ENCODE measurements around the gene BRD3OS.
"Not testable (repeated sequence)": the region's sequence is repeated elsewhere in the genome, so short reads cannot be mapped to it uniquely, and the experiment has no call there.

BRD3OS gene

DNA sequence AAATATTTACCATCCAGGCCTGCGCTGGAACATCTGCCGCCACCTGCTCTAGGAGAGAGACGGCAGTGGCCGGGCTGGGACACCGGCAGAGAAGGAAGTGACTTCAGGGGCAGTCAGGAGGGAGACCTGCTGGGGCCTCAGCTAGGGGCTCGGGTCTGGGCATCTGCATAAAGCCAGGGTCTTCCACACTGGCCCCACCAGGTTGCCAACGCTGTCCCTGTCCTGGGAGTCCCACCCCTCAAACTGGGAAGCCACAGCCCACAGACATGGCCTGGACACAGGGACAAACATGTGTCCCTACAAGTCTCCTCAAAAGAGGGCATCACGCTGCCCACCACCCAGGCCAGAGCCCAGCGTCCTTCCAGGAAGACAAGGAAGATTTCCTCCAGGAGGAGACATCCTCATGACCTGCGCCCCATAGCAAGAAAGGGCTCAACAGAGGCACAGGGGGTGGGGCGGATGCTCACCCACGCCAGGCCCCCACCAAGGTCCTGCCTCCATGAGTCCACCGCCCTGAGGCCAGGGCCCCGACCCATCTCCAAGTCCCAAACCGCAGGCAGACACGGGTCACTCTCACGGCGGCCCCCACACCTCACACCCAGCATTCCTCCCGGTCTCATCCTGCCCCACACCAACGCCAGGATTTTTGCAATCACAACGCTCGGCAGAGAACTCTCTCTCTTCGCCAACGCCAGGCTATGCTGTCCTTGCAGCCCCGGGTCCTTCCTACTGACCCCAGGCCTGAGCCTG is 42.1 kb upstream of the BRD3OS start:
- DNase-seq (ENCODE audit: low read depth) = no peak
- H3K4me3 ChIP-seq (ENCODE audit: low read depth, low read length) = no peak overlapping the region
- TF ChIP-seq CTCF (IDR thresholded peaks at IDR 0.05; ENCODE audit: control insufficient read depth, extremely low read depth, insufficient read depth) = no peak

DNA sequence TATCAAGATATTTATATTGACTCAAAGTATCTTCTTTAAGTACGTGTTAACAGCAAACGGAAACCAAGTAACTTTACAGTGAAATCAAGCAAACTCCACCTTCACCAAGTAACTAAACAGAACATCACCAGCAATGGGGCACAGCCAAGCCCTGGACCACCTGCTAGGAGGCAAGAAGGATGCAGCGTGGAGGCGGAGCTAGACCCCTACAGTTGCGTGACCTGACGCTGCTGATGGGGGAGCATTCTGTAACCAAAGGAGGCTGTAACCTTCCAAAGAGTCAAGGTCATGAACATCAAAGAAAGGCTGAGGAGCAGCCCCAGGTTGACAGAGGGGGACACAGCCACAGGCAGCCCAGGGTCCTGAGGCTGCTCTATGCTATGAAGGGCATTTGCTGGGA is 39.2 kb upstream of the BRD3OS start:
- no peak for DNase-seq (ENCODE audit: low read depth)
- TF ChIP-seq CTCF (IDR thresholded peaks at IDR 0.05; ENCODE audit: control insufficient read depth, extremely low read depth, insufficient read depth) = no peak
- H3K4me3 ChIP-seq (ENCODE audit: low read depth, low read length) = no peak overlapping the region

- DNase-seq (ENCODE audit: low read depth) = no peak
- no peak for TF ChIP-seq CTCF (IDR thresholded peaks at IDR 0.05; ENCODE audit: control insufficient read depth, extremely low read depth, insufficient read depth)
- no peak overlapping the region for H3K4me3 ChIP-seq (ENCODE audit: low read depth, low read length)
These were observed 38.4 kb upstream of the BRD3OS start for GRCh38 chr9:133986774-133987445.

- no peak for DNase-seq (ENCODE audit: low read depth)
- H3K4me3 ChIP-seq (ENCODE audit: low read depth, low read length) = no peak overlapping the region
- no peak for TF ChIP-seq CTCF (IDR thresholded peaks at IDR 0.05; ENCODE audit: control insufficient read depth, extremely low read depth, insufficient read depth)
These were observed 37.9 kb upstream of the BRD3OS start for GRCh38 chr9:133987446-133987788.

DNA sequence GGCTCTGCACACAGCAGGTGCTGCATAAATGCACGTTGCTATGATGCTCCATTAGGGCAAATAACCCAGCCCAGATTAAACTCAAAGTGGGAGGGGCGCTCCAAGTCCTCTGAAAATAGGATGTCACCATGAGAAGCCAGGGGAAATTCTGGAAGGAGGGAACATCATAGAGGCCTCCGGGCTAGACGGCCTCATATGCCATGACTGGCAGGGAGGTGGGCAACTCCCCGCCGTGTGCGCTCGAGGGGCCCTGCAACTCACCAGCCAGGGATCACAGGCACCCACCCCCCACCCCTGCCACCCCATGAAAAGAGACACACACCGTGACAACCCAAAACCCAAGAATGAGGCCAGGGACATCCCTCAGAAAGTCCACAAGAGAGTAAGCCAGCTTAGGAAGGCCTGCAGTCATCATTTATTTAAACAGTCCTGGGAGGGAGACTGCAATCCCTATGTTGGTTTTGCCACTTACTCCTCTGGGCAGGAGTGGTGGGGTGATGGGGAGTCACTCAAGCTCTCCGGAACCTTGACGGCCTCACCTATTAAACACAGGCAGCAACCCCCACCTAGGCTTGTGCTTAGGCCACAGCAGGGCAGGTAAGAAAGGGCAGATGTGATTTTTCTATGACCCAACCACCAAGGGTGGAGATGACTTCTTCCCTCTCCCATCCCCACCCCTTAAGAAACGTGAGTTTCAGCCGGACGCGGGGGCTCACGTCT is 37.2 kb upstream of the BRD3OS start:
- H3K4me3 ChIP-seq (ENCODE audit: low read depth, low read length) = no peak overlapping the region
- no peak for DNase-seq (ENCODE audit: low read depth)
- TF ChIP-seq CTCF (IDR thresholded peaks at IDR 0.05; ENCODE audit: control insufficient read depth, extremely low read depth, insufficient read depth) = no peak

GRCh38 chr9:133988771-133989170 is 36.5 kb upstream of the BRD3OS start:
- not testable (repeated sequence) for DNase-seq (ENCODE audit: low read depth); H3K4me3 ChIP-seq (ENCODE audit: low read depth, low read length)

GRCh38 chr9:133989625-133990365 is 35.5 kb upstream of the BRD3OS start:
- DNase-seq (ENCODE audit: low read depth) = no peak
- peak overlapping the region; percentile 80; the same call in 1 of the 2 replicates for H3K4me3 ChIP-seq (ENCODE audit: low read depth, low read length)
- TF ChIP-seq CTCF (IDR thresholded peaks at IDR 0.05; ENCODE audit: control insufficient read depth, extremely low read depth, insufficient read depth) = no peak

Data from LNCaP clone FGC (cell line).